ENCODE results near the gene IGSF6. TPM values are rescaled to one million over a fixed set of nuclear protein-coding genes. Genes with fewer than 3 reads are reported as not detected.
A peak's percentile ranks its signal among the peaks of the same experiment; 100 is the strongest.
"Not testable (repeated sequence)": the region's sequence is repeated elsewhere in the genome, so short reads cannot be mapped to it uniquely, and the experiment has no call there.

The IGSF6 gene
- not detected for total RNA-seq

- ATAC-seq (no peak), DNase-seq (ENCODE audit: low spot score) (no peak)
- peaks cover 6% of the 10 kb centered on the region for H3K36me3 Mint-ChIP-seq
- H3K27me3 Mint-ChIP-seq: no peaks in the 10 kb centered on the region
- H3K4me3 Mint-ChIP-seq: no peak within 1 kb of the TSS
- no peak within 1 kb of the TSS for H3K27ac Mint-ChIP-seq
- no peaks in the 10 kb centered on the region for H3K9me3 Mint-ChIP-seq
- H3K4me1 Mint-ChIP-seq (ENCODE audit: low read depth in 2 of 2): peaks cover 20 to 23% of the 10 kb centered on the region in 2 donors
Measured at GRCh38 chr16:21652453-21652852, at the start of gene IGSF6. IGSF6 (minus strand) TSS chr16:21652608; CDS start chr16:21652598, 10 bp downstream.

- peak in 1 of 2 donors; percentile 52 for ATAC-seq
- H3K36me3 Mint-ChIP-seq: no peaks in the 10 kb centered on the region
Measured at GRCh38 chr16:21701271-21701670, 48.9 kb upstream of the IGSF6 start.

GRCh38 chr16:21698169-21699032 lies 46.0 kb upstream of the IGSF6 start:
- Mint-ChIP-seq H3K4me1 (ENCODE audit: low read depth in 2 of 2) (peaks cover under 1 to 3% of the 10 kb centered on the region in 2 donors), H3K4me3 (no peak overlapping the region), H3K27ac (no peak overlapping the region), H3K36me3 (no peaks in the 10 kb centered on the region), H3K27me3 (peaks cover 0 to 10% of the 10 kb centered on the region in 2 donors), H3K9me3 (no peaks in the 10 kb centered on the region)
- no peak for ATAC-seq
- DNase-seq (ENCODE audit: low spot score): no peak

More at GRCh38 chr16:21701271-21701670, 48.9 kb upstream of the IGSF6 start:
- no peak overlapping the region for H3K4me3 Mint-ChIP-seq
- no peaks in the 10 kb centered on the region for H3K9me3 Mint-ChIP-seq
- peaks cover 6 to 10% of the 10 kb centered on the region in 2 donors for H3K27me3 Mint-ChIP-seq
- peaks cover 7 to 17% of the 10 kb centered on the region in 2 donors for H3K4me1 Mint-ChIP-seq (ENCODE audit: low read depth in 2 of 2)
- DNase-seq (ENCODE audit: low spot score): no peak
- no peak overlapping the region for H3K27ac Mint-ChIP-seq

- H3K9me3 Mint-ChIP-seq: no peaks in the 10 kb centered on the region
- ATAC-seq: no peak
- DNase-seq (ENCODE audit: low spot score): no peak
- H3K27me3 Mint-ChIP-seq: peaks cover 0 to 7% of the 10 kb centered on the region in 2 donors
- no peaks in the 10 kb centered on the region for H3K4me1 Mint-ChIP-seq (ENCODE audit: low read depth in 2 of 2)
- H3K36me3 Mint-ChIP-seq: no peaks in the 10 kb centered on the region
- H3K4me3 Mint-ChIP-seq: no peak overlapping the region
- H3K27ac Mint-ChIP-seq: no peak overlapping the region
Measured at GRCh38 chr16:21697032-21697431, 44.6 kb upstream of the IGSF6 start.

GRCh38 chr16:21694609-21695008 lies 42.2 kb upstream of the IGSF6 start:
- H3K9me3 Mint-ChIP-seq: no peaks in the 10 kb centered on the region
- ATAC-seq: no peak
- DNase-seq (ENCODE audit: low spot score): no peak
- no peak overlapping the region for H3K4me3 Mint-ChIP-seq
- no peaks in the 10 kb centered on the region for H3K4me1 Mint-ChIP-seq (ENCODE audit: low read depth in 2 of 2)
- H3K27ac Mint-ChIP-seq: no peak overlapping the region
- H3K36me3 Mint-ChIP-seq: no peaks in the 10 kb centered on the region
- peaks cover 0 to 17% of the 10 kb centered on the region in 2 donors for H3K27me3 Mint-ChIP-seq

- H3K36me3 Mint-ChIP-seq; DNase-seq (ENCODE audit: low spot score); ATAC-seq; H3K27ac Mint-ChIP-seq; H3K9me3 Mint-ChIP-seq; H3K4me3 Mint-ChIP-seq; H3K4me1 Mint-ChIP-seq (ENCODE audit: low read depth in 2 of 2): not testable (repeated sequence)
- peaks cover 0 to 12% of the 10 kb centered on the region in 2 donors for H3K27me3 Mint-ChIP-seq
Measured at GRCh38 chr16:21690967-21691366, 38.6 kb upstream of the IGSF6 start.

GRCh38 chr16:21689107-21689506 lies 36.7 kb upstream of the IGSF6 start:
- DNase-seq (ENCODE audit: low spot score) (no peak), ATAC-seq (no peak)
- Mint-ChIP-seq H3K4me3 (no peak overlapping the region), H3K4me1 (ENCODE audit: low read depth in 2 of 2) (peaks cover 3 to 4% of the 10 kb centered on the region in 2 donors), H3K9me3 (no peaks in the 10 kb centered on the region), H3K27ac (no peak overlapping the region), H3K36me3 (no peaks in the 10 kb centered on the region), H3K27me3 (peaks cover 2 to 10% of the 10 kb centered on the region in 2 donors)

- ATAC-seq (no peak), DNase-seq (ENCODE audit: low spot score) (no peak)
- Mint-ChIP-seq H3K9me3 (no peaks in the 10 kb centered on the region), H3K27ac (no peak overlapping the region), H3K27me3 (peaks cover 7 to 9% of the 10 kb centered on the region in 2 donors), H3K4me1 (ENCODE audit: low read depth in 2 of 2) (peaks cover 3 to 4% of the 10 kb centered on the region in 2 donors), H3K36me3 (no peaks in the 10 kb centered on the region), H3K4me3 (no peak overlapping the region)
Measured at GRCh38 chr16:21685034-21685455, 32.6 kb upstream of the IGSF6 start.

- ATAC-seq: no peak
Measured at GRCh38 chr16:21684199-21684598, 31.8 kb upstream of the IGSF6 start.

GRCh38 chr16:21683184-21683583 lies 30.8 kb upstream of the IGSF6 start:
- Mint-ChIP-seq H3K9me3 (no peaks in the 10 kb centered on the region), H3K27me3 (peaks cover 9 to 10% of the 10 kb centered on the region in 2 donors), H3K36me3 (no peaks in the 10 kb centered on the region), H3K27ac (no peak overlapping the region), H3K4me3 (no peak overlapping the region), H3K4me1 (ENCODE audit: low read depth in 2 of 2) (peaks cover 3 to 4% of the 10 kb centered on the region in 2 donors)
- no peak for ATAC-seq
- no peak for DNase-seq (ENCODE audit: low spot score)

More at GRCh38 chr16:21684199-21684598, 31.8 kb upstream of the IGSF6 start:
- H3K4me1 Mint-ChIP-seq (ENCODE audit: low read depth in 2 of 2): peaks cover 3 to 4% of the 10 kb centered on the region in 2 donors
- no peaks in the 10 kb centered on the region for H3K9me3 Mint-ChIP-seq
- H3K27me3 Mint-ChIP-seq: peaks cover 7 to 9% of the 10 kb centered on the region in 2 donors
- H3K4me3 Mint-ChIP-seq: no peak overlapping the region
- no peaks in the 10 kb centered on the region for H3K36me3 Mint-ChIP-seq
- H3K27ac Mint-ChIP-seq: no peak overlapping the region
- no peak for DNase-seq (ENCODE audit: low spot score)

- not testable (repeated sequence) for H3K4me1 Mint-ChIP-seq (ENCODE audit: low read depth in 2 of 2); H3K27ac Mint-ChIP-seq; H3K4me3 Mint-ChIP-seq; ATAC-seq; H3K9me3 Mint-ChIP-seq; DNase-seq (ENCODE audit: low spot score); H3K36me3 Mint-ChIP-seq
- H3K27me3 Mint-ChIP-seq: peaks cover 9 to 19% of the 10 kb centered on the region in 2 donors
Measured at GRCh38 chr16:21680714-21681113, 28.3 kb upstream of the IGSF6 start.

GRCh38 chr16:21674456-21674855 lies 22.0 kb upstream of the IGSF6 start:
- peaks cover 9 to 20% of the 10 kb centered on the region in 2 donors for H3K27me3 Mint-ChIP-seq
- H3K4me3 Mint-ChIP-seq; H3K36me3 Mint-ChIP-seq; H3K9me3 Mint-ChIP-seq; ATAC-seq; H3K4me1 Mint-ChIP-seq (ENCODE audit: low read depth in 2 of 2); H3K27ac Mint-ChIP-seq; DNase-seq (ENCODE audit: low spot score): not testable (repeated sequence)

- H3K27ac Mint-ChIP-seq: no peak overlapping the region
- H3K36me3 Mint-ChIP-seq: no peaks in the 10 kb centered on the region
- no peaks in the 10 kb centered on the region for H3K4me1 Mint-ChIP-seq (ENCODE audit: low read depth in 2 of 2)
- no peaks in the 10 kb centered on the region for H3K9me3 Mint-ChIP-seq
- ATAC-seq (no peak), DNase-seq (ENCODE audit: low spot score) (no peak)
- H3K27me3 Mint-ChIP-seq: peaks cover 9 to 20% of the 10 kb centered on the region in 2 donors
- H3K4me3 Mint-ChIP-seq: no peak overlapping the region
Measured at GRCh38 chr16:21673469-21673868, 21.1 kb upstream of the IGSF6 start.

GRCh38 chr16:21667575-21667974 lies 15.2 kb upstream of the IGSF6 start:
- no peaks in the 10 kb centered on the region for H3K9me3 Mint-ChIP-seq
- peaks cover 0 to 3% of the 10 kb centered on the region in 2 donors for H3K4me1 Mint-ChIP-seq (ENCODE audit: low read depth in 2 of 2)
- DNase-seq (ENCODE audit: low spot score): no peak
- H3K27me3 Mint-ChIP-seq: peaks cover 9 to 14% of the 10 kb centered on the region in 2 donors
- H3K36me3 Mint-ChIP-seq: no peaks in the 10 kb centered on the region
- ATAC-seq: no peak
- H3K4me3 Mint-ChIP-seq: no peak overlapping the region
- no peak overlapping the region for H3K27ac Mint-ChIP-seq

All from natural killer cell treated with Interleukin-12 subunit alpha and Interleukin-12 subunit beta and Interleukin-15 and Interleukin-18, amount 100 ng/mL, for 72 hours (primary cell).